NCI-H82 treated with DMSO at 0.1 percent for 48 hours (cell line): ENCODE results near the gene OR4F6.

Source experiments
- DNase-seq: peaks from one replicate; lab custom pipeline; 2025; ENCODE audit not compliant: unreplicated experiment; lab: John Stamatoyannopoulos, UW

The OR4F6 gene

GRCh38 chr15:101804375-101804774 is 1.1 kb downstream of the OR4F6 start:
- DNase-seq = no peak

GRCh38 chr15:101804941-101805340 is 1.6 kb downstream of the OR4F6 start:
- no peak for DNase-seq

GRCh38 chr15:101805605-101806345 is 2.5 kb downstream of the OR4F6 start:
- DNase-seq = no peak

DNA sequence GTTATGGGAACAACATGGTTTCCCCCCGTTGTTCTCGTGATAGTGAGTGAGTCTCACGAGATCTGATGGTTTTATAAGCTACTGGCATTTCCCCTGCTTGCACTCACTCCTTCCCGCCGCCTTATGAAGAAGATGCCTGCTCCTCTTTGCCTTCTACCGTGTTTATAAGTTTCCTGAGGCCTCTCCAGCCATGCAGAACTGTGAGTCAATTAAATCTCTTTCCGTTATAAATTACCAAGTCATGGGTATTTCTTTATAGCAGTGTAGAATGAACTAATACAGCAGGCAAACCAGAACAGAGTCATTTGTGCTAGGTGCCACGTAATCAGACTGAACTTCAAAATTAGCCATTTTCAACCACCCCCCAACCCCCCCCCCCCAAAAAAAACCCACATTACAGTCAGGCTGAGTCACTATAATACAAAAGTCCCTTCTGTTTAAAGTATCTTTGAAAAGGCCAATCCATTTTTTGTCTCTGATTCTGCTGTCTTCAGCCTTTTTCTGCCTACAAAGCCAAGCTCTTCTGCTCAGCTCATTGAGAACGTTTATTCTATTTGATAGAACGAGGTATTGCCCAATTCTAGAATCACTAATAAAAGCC is 4.1 kb downstream of the OR4F6 start:
- no peak for DNase-seq

GRCh38 chr15:101808201-101808600 is 4.9 kb downstream of the OR4F6 start:
- no peak for DNase-seq

DNA sequence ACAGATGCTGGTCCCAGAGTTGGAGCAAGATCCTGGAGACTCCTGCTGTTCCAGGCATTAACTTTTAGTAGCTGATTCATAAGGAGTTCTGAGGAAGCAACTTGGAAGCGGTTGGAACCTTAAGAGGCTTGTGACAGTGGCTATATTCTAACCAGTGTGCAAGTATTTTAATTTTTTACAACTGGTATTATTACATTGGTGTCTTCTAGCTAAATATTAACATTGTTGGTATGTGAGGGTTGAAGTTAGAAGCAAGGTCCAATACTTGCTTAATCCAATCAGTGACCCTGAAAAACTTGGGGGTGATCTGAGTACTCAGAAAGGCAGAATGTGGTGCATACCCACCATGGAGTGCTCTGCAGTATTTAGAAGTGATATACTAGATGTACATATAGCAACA is 7.1 kb downstream of the OR4F6 start:
- DNase-seq = no peak

GRCh38 chr15:101810876-101811275 is 7.6 kb downstream of the OR4F6 start:
- no peak for DNase-seq

- DNase-seq = no peak
These were observed 8.6 kb downstream of the OR4F6 start, which contains the start of gene OR4F15 for GRCh38 chr15:101811902-101812301. Gene OR4F15, plus strand, starts transcription at chr15:101812202. Its CDS starts 5,985 bp downstream, at chr15:101818187.

- no peak for DNase-seq
These were observed 10.7 kb downstream of the OR4F6 start for GRCh38 chr15:101813803-101814534.

DNA sequence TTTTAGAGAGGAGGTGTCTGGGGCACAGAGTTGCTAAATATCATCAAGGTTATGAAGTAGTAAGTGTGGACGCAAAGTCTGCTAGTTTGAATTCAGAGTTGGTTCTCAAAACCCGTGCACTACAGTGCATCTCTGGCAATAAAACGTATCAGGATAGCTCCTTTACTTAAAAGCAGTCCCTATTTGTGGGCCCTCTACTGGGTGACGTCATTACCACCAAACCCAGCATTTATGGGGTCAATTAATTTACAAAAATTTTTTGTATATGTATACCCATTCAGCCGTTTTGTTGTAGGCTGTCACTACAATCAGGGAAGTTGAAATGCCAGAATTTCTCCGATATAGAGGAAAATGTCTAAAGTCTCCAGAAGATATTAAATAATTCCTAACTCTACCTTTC is 17.5 kb downstream of the OR4F6 start:
- DNase-seq = no peak

- no peak for DNase-seq
These were observed 23.9 kb downstream of the OR4F6 start for GRCh38 chr15:101827257-101827656.

DNA sequence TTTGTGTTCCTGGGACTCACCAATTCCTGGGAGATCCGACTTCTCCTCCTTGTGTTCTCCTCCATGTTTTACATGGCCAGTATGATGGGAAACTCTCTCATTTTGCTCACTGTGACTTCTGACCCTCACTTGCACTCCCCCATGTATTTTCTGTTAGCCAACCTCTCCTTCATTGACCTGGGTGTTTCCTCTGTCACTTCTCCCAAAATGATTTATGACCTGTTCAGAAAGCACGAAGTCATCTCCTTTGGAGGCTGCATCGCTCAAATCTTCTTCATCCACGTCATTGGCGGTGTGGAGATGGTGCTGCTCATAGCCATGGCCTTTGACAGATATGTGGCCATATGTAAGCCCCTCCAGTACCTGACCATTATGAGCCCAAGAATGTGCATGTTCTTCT is 25.5 kb downstream of the OR4F6 start:
- no peak for DNase-seq

DNA sequence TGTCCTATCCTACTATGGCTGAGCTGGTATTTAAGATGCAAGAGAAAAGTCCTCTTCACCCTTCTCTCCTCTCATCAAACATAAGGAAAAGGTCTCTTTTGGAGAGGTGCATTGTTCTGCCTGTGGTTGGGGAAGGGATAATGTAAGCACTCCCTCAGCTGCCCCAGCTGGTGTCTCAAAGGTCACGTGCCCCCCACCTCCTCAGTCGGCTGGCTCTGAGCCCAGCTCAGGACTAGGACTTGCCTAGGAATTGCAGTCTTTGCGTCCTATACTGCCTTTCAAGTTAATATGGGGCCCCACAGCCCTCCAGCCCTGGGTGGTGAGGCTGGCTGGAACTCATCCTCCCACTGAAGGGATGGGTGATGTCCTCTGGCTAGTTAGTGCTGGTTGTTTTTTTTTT is 38.3 kb downstream of the OR4F6 start:
- no peak for DNase-seq

GRCh38 chr15:101844916-101845315 is 41.6 kb downstream of the OR4F6 start:
- no peak for DNase-seq

DNA sequence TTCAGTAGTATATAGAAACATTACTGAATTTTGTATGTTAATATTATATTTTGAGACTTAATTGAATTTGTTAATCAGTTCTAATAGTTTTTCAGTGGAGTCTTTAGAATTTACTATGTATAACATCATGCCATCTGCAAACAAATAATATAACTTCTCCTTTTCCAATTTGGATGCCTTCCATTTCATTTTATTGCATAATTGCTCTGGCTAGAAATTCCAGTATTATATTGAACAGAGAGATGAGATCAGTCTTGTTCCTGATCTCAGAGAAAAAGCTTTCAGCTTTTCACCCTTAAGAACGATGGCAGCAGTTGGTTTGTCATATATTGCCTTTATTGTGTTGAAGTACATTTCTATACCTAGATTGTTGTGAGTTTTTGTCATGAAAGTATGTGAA is 49.0 kb downstream of the OR4F6 start:
- no peak for DNase-seq
